ENCODE data around the gene ABL2.
"Not testable (repeated sequence)": the region's sequence is repeated elsewhere in the genome, so short reads cannot be mapped to it uniquely, and the experiment has no call there.

Gene ABL2

DNA sequence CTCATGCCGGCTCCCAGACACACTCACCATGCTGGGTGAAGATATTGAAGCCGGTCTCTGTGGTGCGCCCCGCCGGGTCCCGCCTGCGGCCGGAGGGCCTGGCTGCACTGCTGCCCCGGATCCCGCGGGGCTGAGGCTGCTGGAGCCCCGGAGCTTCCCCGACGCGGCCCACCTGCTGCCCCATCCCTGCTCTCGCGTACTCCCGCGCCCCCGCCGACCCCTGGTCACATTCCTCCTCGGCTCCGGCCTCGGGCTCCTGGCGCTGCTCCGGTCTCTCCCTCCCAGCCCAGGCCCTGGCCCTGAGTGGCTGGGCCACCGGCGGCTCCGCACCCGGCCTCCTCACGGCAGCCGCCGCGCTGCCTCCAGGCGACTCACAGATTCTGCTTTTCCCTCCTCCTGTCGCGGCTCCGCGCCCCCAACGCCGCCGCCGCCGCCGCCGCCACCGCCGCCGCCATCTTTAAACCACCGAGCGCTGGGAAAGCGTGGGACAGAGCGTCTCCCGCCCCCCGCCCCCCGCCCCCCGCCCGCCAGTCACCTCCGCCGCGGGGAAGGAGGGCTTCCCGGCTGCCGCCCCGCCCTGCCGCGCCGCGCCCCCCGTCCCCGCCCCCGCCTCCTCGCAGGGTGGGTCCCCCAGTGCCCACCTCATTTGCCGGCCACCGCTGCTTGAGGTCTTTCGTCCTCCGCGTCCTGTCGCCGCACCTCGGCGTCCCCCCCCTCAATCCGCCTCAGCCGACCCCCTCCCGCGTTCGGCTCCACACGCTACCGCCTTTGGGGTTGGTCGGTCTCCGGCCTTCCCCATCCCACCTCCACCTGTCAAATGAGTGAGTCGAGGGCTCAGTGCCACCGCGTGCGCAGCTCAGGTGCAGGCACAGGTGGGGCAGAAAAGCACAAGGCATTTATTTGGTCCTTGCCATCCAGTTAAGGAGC, at the start of gene ABL2:
TSS of gene ABL2 (minus strand) at position 464 of the 927 bp plus-strand sequence. CDS start at position 184, 280 bp downstream.
- DNase-seq = peak; percentile 24

DNA sequence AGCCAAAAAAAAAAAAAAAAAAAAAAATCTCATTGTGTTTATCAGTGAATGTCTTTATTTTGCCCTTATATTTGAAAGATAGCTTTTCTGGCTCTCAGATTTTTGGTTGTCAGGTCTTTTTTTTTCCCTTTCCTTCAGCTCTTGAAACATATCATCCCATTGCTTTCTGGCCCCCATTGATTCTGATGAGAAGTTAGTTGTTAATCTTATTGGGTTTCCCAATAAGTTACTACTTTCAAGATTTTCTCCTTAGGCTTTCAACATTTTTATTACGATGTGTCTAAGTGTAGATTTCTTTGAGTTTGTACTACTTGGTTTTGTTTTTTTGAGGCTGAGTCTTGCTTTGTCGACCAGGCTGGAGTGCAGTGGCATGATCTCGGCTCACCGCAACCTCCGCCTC, 49.4 kb upstream of the ABL2 start:
- no peak for DNase-seq

- DNase-seq = not testable (repeated sequence)
Measured at GRCh38 chr1:179274424-179274823, 44.9 kb upstream of the ABL2 start.

DNA sequence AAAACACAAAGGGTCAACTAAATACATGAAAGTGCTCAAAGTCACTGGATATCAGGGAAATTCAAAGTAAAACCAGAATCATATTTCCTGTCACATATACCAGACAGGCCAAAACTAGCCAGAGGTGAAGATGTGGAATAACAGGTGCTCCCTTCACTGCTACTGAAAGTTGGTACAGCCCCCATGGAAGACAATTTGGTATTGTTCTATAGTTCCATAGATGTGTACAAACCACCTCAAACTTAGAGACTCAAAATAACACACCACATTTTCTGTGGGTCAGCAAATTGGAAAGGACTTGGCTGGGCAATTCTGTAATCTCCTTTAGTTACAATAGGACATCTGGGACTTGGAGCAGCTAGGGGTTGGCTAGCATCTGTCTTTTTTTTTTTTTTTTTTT, 39.6 kb upstream of the ABL2 start:
- DNase-seq = no peak

- DNase-seq = no peak
Measured at GRCh38 chr1:179264507-179264906, 35.0 kb upstream of the ABL2 start.

GRCh38 chr1:179263121-179263520, 33.6 kb upstream of the ABL2 start:
- no peak for DNase-seq

DNA sequence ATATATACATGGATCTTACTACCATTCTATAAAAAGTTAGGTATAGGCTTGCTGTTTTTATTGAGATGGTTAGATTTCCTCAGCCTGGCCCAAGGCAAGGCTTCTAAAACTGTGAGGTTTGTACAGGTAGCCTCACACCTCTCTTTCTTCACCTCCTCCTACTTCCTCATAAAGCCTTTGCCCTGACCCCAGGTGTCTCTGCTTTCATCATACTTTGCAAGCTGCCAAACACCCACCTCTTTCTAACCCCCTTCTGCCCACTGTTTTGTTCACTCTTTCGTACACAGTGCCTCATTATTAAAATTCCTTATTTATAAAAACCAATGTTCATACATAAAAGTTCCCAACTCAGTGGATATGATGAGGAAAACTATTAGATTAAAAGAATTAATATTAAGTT, 32.7 kb upstream of the ABL2 start:
- no peak for DNase-seq

GRCh38 chr1:179253286-179253972, 24.0 kb upstream of the ABL2 start:
- no peak for DNase-seq

DNA sequence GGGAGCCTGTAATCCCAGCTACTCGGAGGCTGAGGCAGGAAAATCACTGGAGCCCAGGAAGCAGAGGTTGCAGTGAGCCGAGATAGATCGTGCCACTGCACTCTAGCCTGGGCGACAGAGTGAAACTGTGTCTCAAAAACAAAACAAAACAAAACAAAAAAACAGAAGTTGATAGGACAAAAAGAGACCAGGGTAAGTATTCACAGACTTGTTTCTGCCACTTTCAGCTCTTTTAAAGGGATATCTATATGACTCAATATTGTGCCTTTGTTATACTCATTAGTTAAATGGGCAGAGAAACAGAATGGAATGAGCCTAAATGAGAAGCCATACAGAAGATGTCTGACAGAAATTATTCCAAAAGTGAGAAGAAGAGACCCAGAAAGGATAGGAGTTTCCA, 23.1 kb upstream of the ABL2 start:
- DNase-seq = no peak

GRCh38 chr1:179251675-179252074, 22.2 kb upstream of the ABL2 start:
- DNase-seq = peak; percentile 47

- DNase-seq = no peak
Measured at GRCh38 chr1:179247923-179248322, 18.4 kb upstream of the ABL2 start.

GRCh38 chr1:179245426-179245825, 15.9 kb upstream of the ABL2 start:
- DNase-seq = not testable (repeated sequence)

- no peak for DNase-seq
Measured at GRCh38 chr1:179241530-179242097, 12.1 kb upstream of the ABL2 start.

DNA sequence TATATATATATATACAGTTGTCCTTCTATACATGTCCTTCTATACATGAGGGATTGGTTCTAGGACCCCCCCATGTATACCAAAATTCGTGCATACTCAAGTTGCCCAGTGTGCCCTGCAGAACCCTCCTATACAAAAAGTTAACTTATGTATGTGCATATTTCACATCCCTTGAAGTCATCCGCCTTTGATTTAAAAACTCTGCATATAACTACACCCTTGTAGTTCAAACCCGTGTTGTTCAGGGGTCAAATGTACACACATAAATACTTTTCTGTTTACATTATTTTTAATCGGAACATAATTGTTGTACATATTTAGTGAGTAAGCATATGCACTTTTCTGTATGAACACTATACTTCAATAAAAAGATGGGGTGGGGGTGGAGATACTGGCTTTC, 7.7 kb upstream of the ABL2 start:
- no peak for DNase-seq

GRCh38 chr1:179234863-179235262, 5.4 kb upstream of the ABL2 start:
- DNase-seq = no peak

GRCh38 chr1:179231923-179232322, 2.4 kb upstream of the ABL2 start:
- no peak for DNase-seq

- DNase-seq = no peak
Measured at GRCh38 chr1:179230721-179231120, 1.2 kb upstream of the ABL2 start.

DNA sequence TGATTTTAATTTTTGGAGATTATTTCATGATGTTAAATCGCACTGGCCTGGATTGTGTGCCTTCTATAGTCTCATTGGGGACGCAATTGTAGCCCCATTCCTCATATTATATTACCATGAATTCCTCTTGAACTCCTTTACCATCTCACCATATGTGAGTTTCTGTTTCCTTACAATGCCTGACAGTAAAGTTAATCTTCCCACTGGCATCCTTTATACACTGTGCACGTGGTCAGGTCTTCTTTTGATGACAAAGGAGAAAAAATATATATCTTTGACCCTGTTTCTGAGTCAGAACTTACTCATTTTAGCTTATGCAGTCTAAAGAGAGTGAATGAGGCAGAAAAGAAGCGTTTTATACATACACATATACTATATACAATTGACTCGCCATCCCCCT, 774 bp upstream of the ABL2 start:
- no peak for DNase-seq

GRCh38 chr1:179228783-179229213, 679 bp downstream of the ABL2 start:
- peak; percentile 14 for DNase-seq

DNA sequence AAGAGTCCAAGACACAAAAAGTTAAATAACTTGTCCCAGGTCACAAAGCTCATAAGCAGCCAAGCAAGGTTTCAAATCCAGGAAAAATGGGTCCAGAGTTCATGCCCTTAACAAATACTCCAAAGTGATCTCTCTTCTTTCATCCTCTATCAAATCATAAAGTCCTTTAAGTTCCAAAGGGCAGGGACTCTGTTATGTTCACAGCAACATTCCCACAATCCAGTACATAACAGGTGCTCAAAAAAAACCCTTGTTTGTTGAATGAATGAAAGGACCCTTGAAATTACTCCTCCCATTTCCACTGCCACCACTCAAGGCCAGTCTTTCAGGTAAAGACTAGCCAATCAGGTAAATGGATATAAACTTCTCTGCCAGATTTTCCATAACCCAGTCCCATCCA, 2.7 kb downstream of the ABL2 start:
- no peak for DNase-seq

GRCh38 chr1:179224466-179224865, 5.0 kb downstream of the ABL2 start:
- DNase-seq = not testable (repeated sequence)

DNA sequence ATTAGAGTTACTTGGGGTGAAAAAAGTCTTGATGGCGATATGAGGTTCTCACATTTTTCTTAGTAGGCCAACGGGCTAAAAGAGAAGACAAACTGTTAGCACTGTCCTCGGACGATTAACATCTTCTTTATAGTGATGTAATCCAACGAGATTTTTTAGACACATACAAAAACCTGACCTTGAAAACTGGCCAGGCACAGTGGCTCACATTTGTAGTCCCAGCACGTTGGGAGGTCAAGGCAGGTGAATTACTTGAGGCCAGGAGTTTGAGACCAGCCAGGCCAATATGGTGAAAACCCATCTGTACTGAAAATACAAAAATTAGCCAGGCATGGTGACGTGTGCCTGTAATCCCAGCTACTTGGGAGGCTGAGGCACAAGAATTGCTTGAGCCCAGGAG, 8.4 kb downstream of the ABL2 start:
- not testable (repeated sequence) for DNase-seq

- DNase-seq = no peak
Measured at GRCh38 chr1:179217943-179218507, 11.5 kb downstream of the ABL2 start.
